Activated naive CD4-positive, alpha-beta T cell treated with anti-CD3 and anti-CD28 coated beads, Interleukin-2, amount 50 U/mL, for 16 hours (primary cell): Measurements from ENCODE around the gene IL1RAPL2.

ENCODE experiments used
- DNase-seq: peaks from one replicate; pipeline ENCODE4 v3.0.0-alpha.2; 2020

Gene IL1RAPL2

GRCh38 chrX:105297041-105297440 lies 731.0 kb downstream of the IL1RAPL2 start:
- DNase-seq, result no peak

GRCh38 chrX:105299286-105299685 lies 733.3 kb downstream of the IL1RAPL2 start:
- no peak for DNase-seq

- no peak for DNase-seq
Observed at GRCh38 chrX:105302246-105302645, 736.2 kb downstream of the IL1RAPL2 start.

- DNase-seq, result no peak
Observed at GRCh38 chrX:105307762-105308161, 741.8 kb downstream of the IL1RAPL2 start.

GRCh38 chrX:105313596-105313995 lies 747.6 kb downstream of the IL1RAPL2 start:
- no peak for DNase-seq

- no peak for DNase-seq
Observed at GRCh38 chrX:105314458-105314857, 748.5 kb downstream of the IL1RAPL2 start.

- DNase-seq, result no peak
Observed at GRCh38 chrX:105315248-105315647, 749.2 kb downstream of the IL1RAPL2 start.

GRCh38 chrX:105317117-105317516 lies 751.1 kb downstream of the IL1RAPL2 start:
- DNase-seq, result no peak

GRCh38 chrX:105323928-105324327 lies 757.9 kb downstream of the IL1RAPL2 start:
- DNase-seq, result no peak

GRCh38 chrX:105328773-105329172 lies 762.8 kb downstream of the IL1RAPL2 start:
- DNase-seq, result no peak

GRCh38 chrX:105331244-105331643 lies 765.2 kb downstream of the IL1RAPL2 start:
- DNase-seq, result no peak

GRCh38 chrX:105347373-105347772 lies 781.4 kb downstream of the IL1RAPL2 start:
- no peak for DNase-seq

GRCh38 chrX:105349476-105349875 lies 783.5 kb downstream of the IL1RAPL2 start:
- DNase-seq, result no peak

- no peak for DNase-seq
Observed at GRCh38 chrX:105375816-105376215, 809.8 kb downstream of the IL1RAPL2 start.

GRCh38 chrX:105424729-105425128 lies 858.7 kb downstream of the IL1RAPL2 start:
- no peak for DNase-seq

- no peak for DNase-seq
Observed at GRCh38 chrX:105451401-105451800, 885.4 kb downstream of the IL1RAPL2 start.

GRCh38 chrX:105458846-105459245 lies 892.8 kb downstream of the IL1RAPL2 start:
- no peak for DNase-seq

- no peak for DNase-seq
Observed at GRCh38 chrX:105460376-105460775, 894.4 kb downstream of the IL1RAPL2 start.

GRCh38 chrX:105461016-105461415 lies 895.0 kb downstream of the IL1RAPL2 start:
- DNase-seq, result no peak

GRCh38 chrX:105462186-105462585 lies 896.2 kb downstream of the IL1RAPL2 start:
- no peak for DNase-seq

GRCh38 chrX:105463473-105463872 lies 897.5 kb downstream of the IL1RAPL2 start:
- no peak for DNase-seq

GRCh38 chrX:105464618-105465017 lies 898.6 kb downstream of the IL1RAPL2 start:
- no peak for DNase-seq

- DNase-seq, result no peak
Observed at GRCh38 chrX:105468741-105469140, 902.7 kb downstream of the IL1RAPL2 start.

- no peak for DNase-seq
Observed at GRCh38 chrX:105471597-105471996, 905.6 kb downstream of the IL1RAPL2 start.

GRCh38 chrX:105475801-105476200 lies 909.8 kb downstream of the IL1RAPL2 start:
- no peak for DNase-seq

GRCh38 chrX:105477351-105477750 lies 911.4 kb downstream of the IL1RAPL2 start:
- no peak for DNase-seq
